CD14-positive monocyte (primary cell): ENCODE measurements around the gene MAST4. TPM values are rescaled to one million over a fixed set of nuclear protein-coding genes. Genes with fewer than 3 reads are reported as not detected.

Experiments
- DNase-seq, 3 donors: peaks; one replicate each; pipeline ENCODE4 v3.0.0-alpha.2; 2011 to 2022
- H2AFZ ChIP-seq: 2 replicates; pipeline ENCODE4 v1.6.0; 2012; ENCODE audit warnings: mild to moderate bottlenecking, low read depth, low read length, inconsistent platforms; ENCODE audit not compliant: insufficient read depth, poor library complexity, severe bottlenecking
- H3K27ac ChIP-seq, 2 donors: 1 replicate in 1 of 2; 2 replicates in 1 of 2; pipeline ENCODE4 v1.5.1; 2012 to 2013; ENCODE audit warnings: low read length in 2 of 2, control low read depth in 1 of 2, inconsistent platforms in 1 of 2, low read depth in 1 of 2, mild to moderate bottlenecking in 1 of 2
- H3K27me3 ChIP-seq, 2 donors: one replicate each; pipeline versions ENCODE4 v1.6.0 to v1.6.1; 2011 to 2013; ENCODE audit warnings: low read length in 2 of 2; ENCODE audit not compliant: control insufficient read depth in 2 of 2, insufficient read depth in 2 of 2
- H3K36me3 ChIP-seq, 2 donors: replicated peaks in 1 of 2; 1 replicate in 1 of 2; 2 replicates in 1 of 2; pipeline versions ENCODE4 v1.5.1 to v1.6.1; 2012 to 2013; ENCODE audit warnings: low read length in 2 of 2, control low read depth in 1 of 2, inconsistent platforms in 1 of 2, mild to moderate bottlenecking in 1 of 2; ENCODE audit not compliant: insufficient read depth in 2 of 2, control insufficient read depth in 1 of 2
- H3K4me1 ChIP-seq, 2 donors: 1 replicate in 1 of 2; 2 replicates in 1 of 2; pipeline versions ENCODE4 v1.5.1 to v1.6.1; 2012 to 2013; ENCODE audit warnings: low read length in 2 of 2, control low read depth in 1 of 2, inconsistent platforms in 1 of 2, mild to moderate bottlenecking in 1 of 2, moderate library complexity in 1 of 2; ENCODE audit not compliant: insufficient read depth in 2 of 2, control insufficient read depth in 1 of 2
- H3K4me2 ChIP-seq: replicated peaks from 2 replicates; pipeline ENCODE3; 2012; ENCODE audit warnings: low read length, moderate library complexity, mild to moderate bottlenecking; ENCODE audit not compliant: poor library complexity, severe bottlenecking; ENCODE audit errors: extremely low read depth
- H3K4me3 ChIP-seq, 3 experiments: fragments of 200-600 bp in 1 of 3; sonication (generic) in 1 of 3; replicated peaks in 1 of 3; 1 replicate in 2 of 3; 2 replicates in 1 of 3; pipeline ENCODE4 v1.5.1; 2011 to 2013; ENCODE audit warnings: low read length in 3 of 3, mild to moderate bottlenecking in 3 of 3, control low read depth in 2 of 3, low read depth in 2 of 3, inconsistent platforms in 1 of 3, moderate library complexity in 1 of 3
- H3K79me2 ChIP-seq: 2 replicates; pipeline ENCODE4 v1.6.0; 2012; ENCODE audit warnings: mild to moderate bottlenecking, control low read depth, inconsistent platforms, low read length, moderate library complexity; ENCODE audit not compliant: insufficient read depth
- H3K9ac ChIP-seq: 2 replicates; pipeline ENCODE4 v1.6.0; 2017; ENCODE audit warnings: low read length, mild to moderate bottlenecking; ENCODE audit not compliant: insufficient read depth, poor library complexity, severe bottlenecking
- H3K9me3 ChIP-seq, 2 donors: replicated peaks in 1 of 2; 1 replicate in 1 of 2; 2 replicates in 1 of 2; pipeline versions ENCODE4 v1.5.1 to v1.6.1; 2012 to 2013; ENCODE audit warnings: low read length in 2 of 2, control low read depth in 1 of 2; ENCODE audit not compliant: control insufficient read depth in 1 of 2, insufficient read depth in 1 of 2
- H4K20me1 ChIP-seq: 2 replicates; pipeline ENCODE4 v1.6.0; 2012; ENCODE audit warnings: mild to moderate bottlenecking, low read length, control low read depth, moderate library complexity; ENCODE audit not compliant: insufficient read depth
- H3K27ac Mint-ChIP-seq, 7 donors: one replicate each; pipeline ENCODE4 v1.8.0; 2020; ENCODE audit warnings: mild to moderate bottlenecking in 7 of 7, mixed read lengths in 7 of 7, moderate library complexity in 6 of 7, inconsistent platforms in 2 of 7
- H3K27me3 Mint-ChIP-seq, 3 donors: one replicate each; pipeline ENCODE4 v1.8.0; 2021 to 2022; ENCODE audit warnings: low read depth in 3 of 3, mild to moderate bottlenecking in 3 of 3, mixed read lengths in 3 of 3, moderate library complexity in 3 of 3, inconsistent platforms in 1 of 3
- H3K36me3 Mint-ChIP-seq, 2 donors: one replicate each; pipeline ENCODE4 v1.8.0; 2020; ENCODE audit warnings: mixed read lengths in 2 of 2, inconsistent platforms in 1 of 2, mild to moderate bottlenecking in 1 of 2
- H3K4me1 Mint-ChIP-seq: one replicate; pipeline ENCODE4 v1.8.0; 2020; ENCODE audit warnings: mild to moderate bottlenecking, mixed read lengths
- H3K4me3 Mint-ChIP-seq, 2 donors: one replicate each; pipeline ENCODE4 v1.8.0; 2020; ENCODE audit warnings: mild to moderate bottlenecking in 2 of 2, mixed read lengths in 2 of 2, moderate library complexity in 1 of 2
- H3K9me3 Mint-ChIP-seq, 7 donors: one replicate each; pipeline ENCODE4 v1.8.0; 2020 to 2022; ENCODE audit warnings: mixed read lengths in 7 of 7, mild to moderate bottlenecking in 6 of 7, moderate library complexity in 6 of 7, inconsistent platforms in 2 of 7
- CTCF ChIP-seq: fragments of 200-600 bp; IDR thresholded peaks from one replicate; pipeline ENCODE4 v1.8.0; 2022; ENCODE audit warnings: antibody characterized with exemption, mild to moderate bottlenecking
- WGBS: methylation state at CpG from one replicate; pipeline ENCODE4 v1.1.5; 2013; ENCODE audit warnings: missing lambda C conversion rate; ENCODE audit not compliant: insufficient coverage; 5-methylcytosine and 5-hydroxymethylcytosine counted together
- intact Hi-C, 2 donors: fragments of 100-400 bp; cut with micrococcal nuclease; formaldehyde crosslinking; loops; one replicate each; pipeline versions ENCODE4 v1.15.0 to v1.15.1; 2023
- polyA plus RNA-seq, 3 donors: library from polyadenylated mRNA; depleted of rRNA in 1 of 3; unstranded in 2 of 3; stranded (reverse) in 1 of 3; fragments of 300-500 nt in 2 of 3; fragments of >200 nt in 1 of 3; fragmentation: Illumina TruSeq in 2 of 3; gene quantifications; 1 replicate in 2 of 3; 2 replicates in 1 of 3; pipeline ENCODE4 v1.2.3, GENCODE V29; 2012 to 2021

MAST4 gene
- polyA plus RNA-seq, 3 donors, result 0.03 to 0.24 TPM; not detected in 1

DNA sequence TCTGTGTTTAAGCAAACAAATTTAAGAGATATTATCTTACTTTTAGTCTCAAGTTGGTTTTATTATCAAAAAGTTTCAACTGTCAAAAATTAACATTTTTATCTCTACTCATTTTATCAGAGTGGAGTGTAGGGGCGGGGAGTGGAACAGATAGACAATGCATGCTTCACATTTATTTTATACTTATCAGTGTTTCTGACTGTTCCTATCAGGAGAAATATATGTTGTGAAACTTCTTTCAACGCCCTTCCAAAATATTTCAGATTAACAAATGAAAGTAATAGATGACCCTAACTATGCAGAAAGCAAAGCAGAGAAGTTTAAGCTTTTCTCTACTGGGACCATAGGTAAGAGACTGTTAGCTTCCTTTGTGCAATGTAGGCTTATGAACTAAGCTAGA is 44.9 kb upstream of the MAST4 start:
- no peak for TF ChIP-seq CTCF
- H3K9ac ChIP-seq, result no peak overlapping the region
- no peak for DNase-seq
- Mint-ChIP-seq H3K4me3 (no peak overlapping the region), H3K36me3 (no peaks in the 10 kb centered on the region), H3K27ac (no peak overlapping the region), H3K27me3 (peaks cover 1 to 5% (median 1%) of the 10 kb centered on the region in 3 donors), H3K9me3 (peaks cover 5 to 15% (median 9%) of the 10 kb centered on the region in 7 donors), H3K4me1 (peaks cover 24% of the 10 kb centered on the region)
- peaks cover 0 to 1% of the 10 kb centered on the region in 2 donors for H3K9me3 ChIP-seq
- no peak overlapping the region for H3K27ac ChIP-seq
- H3K4me2 ChIP-seq, result no peak overlapping the region
- H3K79me2 ChIP-seq, result no peaks in the 10 kb centered on the region
- WGBS, result no CpG with 5 or more reads among the region's 2 CpGs
- no peaks in the 10 kb centered on the region for H3K36me3 ChIP-seq
- intact Hi-C loops, result no loop called here
- no peaks in the 10 kb centered on the region for H3K27me3 ChIP-seq
- no peaks in the 10 kb centered on the region for H4K20me1 ChIP-seq
- no peak overlapping the region for H2AFZ ChIP-seq
- no peak overlapping the region for H3K4me3 ChIP-seq
- H3K4me1 ChIP-seq, result peaks cover 7 to 8% of the 10 kb centered on the region in 2 donors

DNA sequence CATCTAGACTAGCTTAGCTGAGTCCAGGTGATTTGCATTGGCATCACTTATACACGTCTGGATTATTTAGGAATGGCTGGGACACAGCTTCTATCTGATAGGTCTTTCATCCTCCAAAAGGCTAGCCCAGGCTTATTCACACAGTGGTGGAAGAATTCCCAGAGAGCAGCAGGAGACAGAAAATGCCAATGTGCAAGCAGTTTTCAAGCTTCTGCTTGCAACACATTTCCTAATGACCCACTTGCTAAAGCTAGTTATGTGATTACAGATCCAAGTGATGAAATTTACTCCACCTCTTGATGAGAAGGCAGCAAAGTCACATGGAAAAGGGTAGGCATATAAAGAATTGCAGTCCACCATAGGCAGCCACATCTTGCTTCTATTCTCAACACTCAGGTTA is 44.2 kb upstream of the MAST4 start:
- intact Hi-C loops, result no loop called here
- Histone ChIP-seq H3K9ac (no peak overlapping the region), H2AFZ (no peak overlapping the region), H3K36me3 (no peaks in the 10 kb centered on the region), H3K27me3 (no peaks in the 10 kb centered on the region), H3K9me3 (no peaks in the 10 kb centered on the region), H4K20me1 (no peaks in the 10 kb centered on the region), H3K4me1 (peaks cover 7 to 8% of the 10 kb centered on the region in 2 donors), H3K79me2 (no peaks in the 10 kb centered on the region), H3K4me3 (no peak overlapping the region), H3K27ac (no peak overlapping the region), H3K4me2 (no peak overlapping the region)
- TF ChIP-seq CTCF, result no peak
- peak in 1 of 3 donors; percentile 2 for DNase-seq
- H3K27me3 Mint-ChIP-seq, result peaks cover 1 to 5% (median 2%) of the 10 kb centered on the region in 3 donors
- H3K27ac Mint-ChIP-seq, result no peak overlapping the region
- peaks cover 5 to 11% (median 9%) of the 10 kb centered on the region in 7 donors for H3K9me3 Mint-ChIP-seq
- peaks cover 24% of the 10 kb centered on the region for H3K4me1 Mint-ChIP-seq
- no peak overlapping the region for H3K4me3 Mint-ChIP-seq
- no CpG with 5 or more reads among the region's 1 CpG for WGBS
- no peaks in the 10 kb centered on the region for H3K36me3 Mint-ChIP-seq
